B cell (primary cell): ENCODE measurements around the gene HEXD. TPM values are rescaled to one million over a fixed set of nuclear protein-coding genes. Genes with fewer than 3 reads are reported as not detected.
"Not testable (repeated sequence)": the region's sequence is repeated elsewhere in the genome, so short reads cannot be mapped to it uniquely, and the experiment has no call there.

Experiments used
- ATAC-seq: fragments of 200-7000 bp; cut with Tn5 transposase; one replicate; pipeline ENCODE4 v1.10.0; 2021; ENCODE audit warnings: low read depth, mild to moderate bottlenecking, moderate number of reproducible peaks, moderate library complexity
- CTCF ChIA-PET: fragments of 350-600 bp; sonication (Branson Sonifier 250); formaldehyde crosslinking; loops from one replicate; lab custom pipeline; 2021; ENCODE audit warnings: antibody characterized with exemption, inconsistent platforms; lab: Charles Lee
- POLR2A ChIA-PET: fragments of 350-600 bp; sonication (Branson Sonifier 250); formaldehyde crosslinking; loops from one replicate; lab custom pipeline; 2021; ENCODE audit warnings: antibody characterized with exemption; lab: Charles Lee
- DNase-seq: peaks from one replicate; pipeline ENCODE4 v3.0.0; 2013
- H2AFZ ChIP-seq: 2 replicates; pipeline ENCODE4 v1.6.1; 2012; ENCODE audit warnings: mild to moderate bottlenecking, low read depth, low read length; ENCODE audit not compliant: insufficient read depth, poor library complexity, severe bottlenecking
- H3K27ac ChIP-seq, 2 donors: 1 replicate in 1 of 2; 2 replicates in 1 of 2; pipeline ENCODE4 v1.5.1; 2012 to 2013; ENCODE audit warnings: low read length in 2 of 2, mild to moderate bottlenecking in 2 of 2, moderate library complexity in 1 of 2
- H3K27me3 ChIP-seq, 4 experiments: fragments of 200-600 bp in 1 of 4; sonication (generic) in 1 of 4; replicated peaks in 1 of 4; 1 replicate in 2 of 4; 2 replicates in 2 of 4; pipeline versions ENCODE4 v1.6.1 to v1.7.0; 2013 to 2016; ENCODE audit warnings: low read length in 3 of 4, mild to moderate bottlenecking in 2 of 4, mixed read lengths in 1 of 4, moderate library complexity in 1 of 4; ENCODE audit not compliant: insufficient read depth in 4 of 4, control insufficient read depth in 3 of 4; ENCODE audit errors: control extremely low read depth in 1 of 4
- H3K36me3 ChIP-seq, 2 experiments: replicated peaks in 1 of 2; 1 replicate in 1 of 2; 2 replicates in 1 of 2; pipeline versions ENCODE4 v1.6.1 to v1.7.1; 2013; ENCODE audit warnings: low read length in 1 of 2; ENCODE audit not compliant: insufficient read depth in 2 of 2, control insufficient read depth in 1 of 2; ENCODE audit errors: control extremely low read depth in 1 of 2, extremely low read depth in 1 of 2
- H3K4me1 ChIP-seq, 2 donors: fragments of 200-600 bp in 1 of 2; sonication (generic) in 1 of 2; 1 replicate in 1 of 2; 2 replicates in 1 of 2; pipeline versions ENCODE4 v1.5.1 to v1.6.1; 2013 to 2017; ENCODE audit warnings: low read length in 2 of 2; ENCODE audit not compliant: control insufficient read depth in 2 of 2, insufficient read depth in 2 of 2
- H3K4me2 ChIP-seq: replicated peaks from 2 replicates; pipeline ENCODE3; 2012; ENCODE audit warnings: mild to moderate bottlenecking, low read depth, low read length; ENCODE audit not compliant: poor library complexity, severe bottlenecking
- H3K4me3 ChIP-seq, 5 experiments: fragments of 200-600 bp in 1 of 5; sonication (generic) in 1 of 5; 1 replicate in 3 of 5; 2 replicates in 2 of 5; pipeline versions ENCODE4 v1.5.1 to v1.7.0; 2011 to 2016; ENCODE audit warnings: low read length in 4 of 5, mild to moderate bottlenecking in 4 of 5, low read depth in 2 of 5, control low read depth in 1 of 5, moderate library complexity in 1 of 5; ENCODE audit not compliant: insufficient read depth in 1 of 5; ENCODE audit errors: control extremely low read depth in 1 of 5, extremely low read depth in 1 of 5
- H3K79me2 ChIP-seq: fragments of 200-600 bp; sonication (generic); one replicate; pipeline ENCODE4 v1.6.0; 2016; ENCODE audit warnings: low read length; ENCODE audit not compliant: control insufficient read depth, insufficient read depth
- H3K9ac ChIP-seq: fragments of 200-600 bp; sonication (generic); 2 replicates; pipeline ENCODE4 v1.6.1; 2017; ENCODE audit warnings: mild to moderate bottlenecking, low read length, moderate library complexity
- H3K9me3 ChIP-seq, 3 donors: one replicate each; pipeline versions ENCODE4 v1.6.1 to v1.7.1; 2013; ENCODE audit warnings: low read length in 2 of 3; ENCODE audit not compliant: control insufficient read depth in 2 of 3, insufficient read depth in 1 of 3; ENCODE audit errors: control extremely low read depth in 1 of 3
- H4K20me1 ChIP-seq: 2 replicates; pipeline ENCODE4 v1.6.0; 2012; ENCODE audit warnings: mild to moderate bottlenecking, low read length; ENCODE audit not compliant: insufficient read depth, control insufficient read depth, poor library complexity, severe bottlenecking
- H3K27ac Mint-ChIP-seq: one replicate; pipeline ENCODE4 v1.8.0; 2021; ENCODE audit warnings: mixed read lengths
- H3K27me3 Mint-ChIP-seq: one replicate; pipeline ENCODE4 v1.8.0; 2021; ENCODE audit warnings: mixed read lengths
- H3K4me1 Mint-ChIP-seq: one replicate; pipeline ENCODE4 v1.8.0; 2021; ENCODE audit warnings: mixed read lengths
- H3K4me3 Mint-ChIP-seq: one replicate; pipeline ENCODE4 v1.8.0; 2021; ENCODE audit warnings: mixed read lengths
- H3K9me3 Mint-ChIP-seq: one replicate; pipeline ENCODE4 v1.8.0; 2022; ENCODE audit warnings: mixed read lengths; ENCODE audit not compliant: insufficient read depth
- WGBS: methylation state at CpG from one replicate; pipeline ENCODE4 v1.1.5; 2013; ENCODE audit warnings: missing lambda C conversion rate; ENCODE audit not compliant: insufficient coverage; 5-methylcytosine and 5-hydroxymethylcytosine counted together
- intact Hi-C: fragments of 100-400 bp; cut with micrococcal nuclease; formaldehyde crosslinking; loops from one replicate; pipeline ENCODE4 v1.10.0; 2022
- polyA plus RNA-seq: library from polyadenylated mRNA; depleted of rRNA; stranded (reverse); fragments of >200 nt; gene quantifications from 2 replicates; pipeline ENCODE4 v1.2.3, GENCODE V29; 2012
- total RNA-seq, 2 donors: library from RNA; stranded (reverse); fragments of 120-200 nt in 1 of 2; gene quantifications; 1 replicate in 1 of 2; 2 replicates in 1 of 2; pipeline versions ENCODE4 v1.2.3 to v1.2.4, GENCODE V29; 2013 to 2022
- TF ChIP-seq, protein P1 (sequence below): fragments of 200-600 bp; IDR thresholded peaks from one replicate; pipeline ENCODE4 v1.8.0; 2022; ENCODE audit warnings: antibody characterized with exemption, mild to moderate bottlenecking

HEXD gene
- total and polyA plus RNA-seq, 2 donors (not counting 1 experiment from before 2014, with no cell fraction given) = 128 to 317 TPM

DNA sequence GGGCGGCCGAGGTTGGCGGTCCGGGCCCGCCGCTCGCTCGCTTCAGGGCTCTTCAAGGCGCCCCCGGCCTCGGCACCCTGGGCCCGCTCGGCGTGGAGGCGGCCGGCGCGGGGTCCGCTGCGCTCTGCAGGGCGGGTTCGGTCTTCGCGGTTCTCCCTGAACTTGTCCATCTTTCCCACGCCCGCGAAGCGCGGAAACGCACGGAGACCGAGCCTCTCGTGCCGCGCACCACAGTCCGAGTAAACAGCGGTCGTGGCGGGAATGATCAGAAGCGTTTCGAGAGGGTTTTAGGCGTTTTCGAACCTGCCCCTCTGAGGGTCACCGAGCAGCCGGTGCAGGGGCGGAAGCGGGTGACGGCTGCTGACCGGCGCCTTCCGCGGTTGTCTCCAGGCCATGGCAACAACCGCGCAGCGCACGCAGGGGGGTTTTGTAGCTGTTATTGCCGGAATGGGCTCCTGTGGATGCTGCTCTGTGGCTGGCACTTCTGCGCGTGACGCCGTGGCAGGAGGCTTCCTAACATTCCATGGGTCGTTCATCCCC, 40.8 kb downstream of the HEXD start:
- intact Hi-C loops = loop anchor here (1.0 to 5.0 kb wide), 8 partner anchors 9 to 293 kb away; partner anchors contain the start of genes CYBC1, FN3KRP, FOXK2 and HEXD
- H3K4me2 ChIP-seq = peak overlapping the region; percentile 82
- Mint-ChIP-seq H3K9me3 (no peaks in the 10 kb centered on the region), H3K4me1 (peaks cover 19% of the 10 kb centered on the region), H3K27ac (peak overlapping the region; percentile 89), H3K27me3 (no peaks in the 10 kb centered on the region), H3K4me3 (peak overlapping the region; percentile 81)
- TF ChIP-seq, protein P1, sequence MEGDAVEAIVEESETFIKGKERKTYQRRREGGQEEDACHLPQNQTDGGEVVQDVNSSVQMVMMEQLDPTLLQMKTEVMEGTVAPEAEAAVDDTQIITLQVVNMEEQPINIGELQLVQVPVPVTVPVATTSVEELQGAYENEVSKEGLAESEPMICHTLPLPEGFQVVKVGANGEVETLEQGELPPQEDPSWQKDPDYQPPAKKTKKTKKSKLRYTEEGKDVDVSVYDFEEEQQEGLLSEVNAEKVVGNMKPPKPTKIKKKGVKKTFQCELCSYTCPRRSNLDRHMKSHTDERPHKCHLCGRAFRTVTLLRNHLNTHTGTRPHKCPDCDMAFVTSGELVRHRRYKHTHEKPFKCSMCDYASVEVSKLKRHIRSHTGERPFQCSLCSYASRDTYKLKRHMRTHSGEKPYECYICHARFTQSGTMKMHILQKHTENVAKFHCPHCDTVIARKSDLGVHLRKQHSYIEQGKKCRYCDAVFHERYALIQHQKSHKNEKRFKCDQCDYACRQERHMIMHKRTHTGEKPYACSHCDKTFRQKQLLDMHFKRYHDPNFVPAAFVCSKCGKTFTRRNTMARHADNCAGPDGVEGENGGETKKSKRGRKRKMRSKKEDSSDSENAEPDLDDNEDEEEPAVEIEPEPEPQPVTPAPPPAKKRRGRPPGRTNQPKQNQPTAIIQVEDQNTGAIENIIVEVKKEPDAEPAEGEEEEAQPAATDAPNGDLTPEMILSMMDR = no peak
- H3K4me1 ChIP-seq = peaks cover 13 to 19% of the 10 kb centered on the region in 2 donors
- POLR2A ChIA-PET = interaction anchor here (0.6 to 2.9 kb wide), 2 partner anchors 10 to 17 kb away, joined by 3 to 24 read pairs; no protein-coding TSS in a partner anchor
- CTCF ChIA-PET = no interaction called here
- H3K27me3 ChIP-seq = no peaks in the 10 kb centered on the region
- H3K9me3 ChIP-seq = peaks cover 0 to 3% (median 0%) of the 10 kb centered on the region in 3 donors
- H3K79me2 ChIP-seq = peaks cover 53% of the 10 kb centered on the region
- under 1% methylated on average over 62 of the region's 62 CpGs for WGBS
- peak overlapping the region in 1 of 2 donors; percentile 99 for H3K27ac ChIP-seq
- H3K9ac ChIP-seq = peak overlapping the region; percentile 97
- H3K36me3 ChIP-seq = peaks cover 4 to 31% of the 10 kb centered on the region in 2 experiments
- H4K20me1 ChIP-seq = peaks cover 29% of the 10 kb centered on the region
- ATAC-seq (no peak), DNase-seq (peak; percentile 55)
- H3K4me3 ChIP-seq = peak overlapping the region; percentile 53 to 82 (median 74)
- peak overlapping the region; percentile 68 for H2AFZ ChIP-seq

DNA sequence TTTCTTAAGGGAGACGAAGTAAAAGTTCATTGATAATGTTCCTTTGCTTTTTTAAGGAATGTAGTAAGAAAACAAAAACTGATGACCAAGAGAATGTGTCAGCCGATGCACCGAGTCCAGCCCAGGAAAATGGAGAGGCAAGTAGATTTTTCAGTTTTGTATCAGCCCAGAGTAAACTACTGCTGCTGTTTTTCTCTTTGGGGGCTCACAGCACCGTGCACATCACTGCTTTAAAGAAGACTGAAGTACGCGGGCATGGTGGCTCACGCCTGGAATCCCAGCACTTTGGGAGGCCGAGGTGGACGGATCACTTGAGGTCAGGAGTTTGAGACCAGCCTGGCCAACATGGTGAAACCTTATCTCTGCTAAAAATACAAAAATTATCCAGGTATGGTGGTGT, 41.8 kb downstream of the HEXD start:
- H3K27ac Mint-ChIP-seq = not testable (repeated sequence)

More for the DNA sequence above, 41.8 kb downstream of the HEXD start:
- DNase-seq, CTCF ChIA-PET, H3K9me3 ChIP-seq, H2AFZ ChIP-seq, H3K9me3 Mint-ChIP-seq, H3K27me3 ChIP-seq, H3K9ac ChIP-seq, H3K4me3 Mint-ChIP-seq, H3K4me3 ChIP-seq, H3K27ac ChIP-seq, H3K27me3 Mint-ChIP-seq, ATAC-seq: not testable (repeated sequence)
- H4K20me1 ChIP-seq = peaks cover 33% of the 10 kb centered on the region
- peaks cover 13 to 19% of the 10 kb centered on the region in 2 donors for H3K4me1 ChIP-seq
- peaks cover 4 to 40% of the 10 kb centered on the region in 2 experiments for H3K36me3 ChIP-seq
- peaks cover 53% of the 10 kb centered on the region for H3K79me2 ChIP-seq
- peak overlapping the region; percentile 82 for H3K4me2 ChIP-seq
- peaks cover 19% of the 10 kb centered on the region for H3K4me1 Mint-ChIP-seq
- WGBS = 98% methylated on average over 8 of the region's 9 CpGs
- intact Hi-C loops = loop anchor here (2.0 to 5.0 kb wide), 2 partner anchors 59 to 292 kb away; partner anchors contain the start of genes FOXK2 and TBCD
- POLR2A ChIA-PET = interaction anchor here (2.9 kb wide), 1 partner anchor 11 kb away, joined by 24 read pairs; no protein-coding TSS in a partner anchor
